HT-29 (cell line): ENCODE results near the gene TNFRSF1A. TPM values are rescaled to one million over a fixed set of nuclear protein-coding genes. Genes with fewer than 3 reads are reported as not detected.
"Not testable (repeated sequence)": the region's sequence is repeated elsewhere in the genome, so short reads cannot be mapped to it uniquely, and the experiment has no call there.

Source experiments
- DNase-seq: peaks from one replicate; pipeline ENCODE4 v3.0.0-alpha.2; 2015; ENCODE audit warnings: low spot score
- total RNA-seq: library from RNA; depleted of rRNA; stranded (reverse); fragments of >200 nt; shearing (Covaris generic); gene quantifications from 2 replicates; pipeline ENCODE4 v1.2.3, GENCODE V29; 2014

The TNFRSF1A gene
- total RNA-seq, 1 experiment from 2014 or later, result 94.5 TPM

GRCh38 chr12:6358881-6359280 lies 17.0 kb upstream of the TNFRSF1A start:
- no peak for DNase-seq

GRCh38 chr12:6356374-6356820 lies 14.5 kb upstream of the TNFRSF1A start:
- no peak for DNase-seq

- no peak for DNase-seq
Measured at GRCh38 chr12:6355491-6356373, 13.9 kb upstream of the TNFRSF1A start.

DNA sequence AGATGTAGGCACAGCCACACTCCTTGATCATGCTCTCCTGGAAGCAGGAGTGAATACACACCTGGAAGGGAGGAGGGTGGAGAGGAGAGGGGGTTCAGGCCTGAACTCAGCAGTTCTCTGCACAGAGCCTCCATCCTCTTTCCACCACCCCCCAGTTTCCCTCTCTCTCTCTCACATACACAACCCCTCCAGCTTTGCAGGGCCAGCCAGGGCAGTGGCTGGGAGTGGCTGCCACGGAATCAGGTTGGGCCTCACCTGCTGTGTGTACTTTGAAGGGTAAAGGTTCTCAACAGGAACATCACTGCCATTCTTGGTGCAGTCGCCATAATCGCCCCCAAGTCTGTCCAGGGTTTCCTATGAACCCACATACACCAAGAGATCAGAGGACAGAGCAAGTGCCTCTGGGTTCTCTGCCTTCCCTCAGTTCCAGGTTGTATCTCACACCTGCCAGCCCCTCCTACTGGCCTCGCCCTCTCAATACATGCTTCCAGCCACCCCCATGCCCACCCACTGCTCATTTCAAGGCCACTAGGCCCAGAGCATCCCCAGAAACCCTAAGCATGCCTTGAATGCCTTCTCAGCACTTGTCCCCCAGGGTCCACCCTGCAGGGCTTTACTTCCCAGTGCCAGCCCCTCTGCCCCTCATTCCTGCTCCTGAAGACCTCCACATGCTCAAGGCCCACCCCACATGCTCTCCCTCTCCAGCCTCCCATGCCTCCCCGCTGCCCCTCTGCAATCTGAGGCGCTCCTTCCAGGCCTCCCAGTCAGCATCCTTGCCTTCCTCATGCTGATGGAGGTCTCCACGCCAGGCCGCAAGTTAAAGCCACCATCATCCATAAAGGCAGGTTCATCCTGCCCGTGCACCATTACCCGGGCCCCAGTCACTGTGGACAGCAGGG lies 12.9 kb upstream of the TNFRSF1A start:
- no peak for DNase-seq

- DNase-seq, result no peak
Measured at GRCh38 chr12:6352193-6353173, 10.6 kb upstream of the TNFRSF1A start.

- no peak for DNase-seq
Measured at GRCh38 chr12:6351622-6352021, 9.7 kb upstream of the TNFRSF1A start.

- DNase-seq, result no peak
Measured at GRCh38 chr12:6347367-6348338, 5.8 kb upstream of the TNFRSF1A start.

DNA sequence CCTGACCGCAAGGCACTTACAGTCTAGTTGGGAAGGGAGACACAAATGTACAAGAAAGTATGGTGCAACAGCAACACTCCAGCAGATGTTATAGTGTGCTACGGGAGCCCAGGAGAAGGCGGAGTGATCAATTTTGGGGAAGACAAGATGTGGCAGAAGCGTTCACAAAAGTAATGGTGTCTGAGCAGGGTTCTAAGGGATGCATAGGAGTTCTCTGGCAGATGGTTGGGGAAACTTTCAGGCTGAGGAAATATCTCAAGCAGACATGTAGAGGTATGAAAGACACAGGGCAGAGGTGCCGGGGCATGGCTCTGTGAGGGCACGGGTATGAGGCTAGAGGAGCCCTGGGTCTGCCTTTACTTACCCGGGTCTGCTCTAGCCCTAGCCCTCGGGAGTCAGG lies 5.1 kb upstream of the TNFRSF1A start:
- no peak for DNase-seq

- no peak for DNase-seq
Measured at GRCh38 chr12:6346235-6346832, 4.5 kb upstream of the TNFRSF1A start.

DNA sequence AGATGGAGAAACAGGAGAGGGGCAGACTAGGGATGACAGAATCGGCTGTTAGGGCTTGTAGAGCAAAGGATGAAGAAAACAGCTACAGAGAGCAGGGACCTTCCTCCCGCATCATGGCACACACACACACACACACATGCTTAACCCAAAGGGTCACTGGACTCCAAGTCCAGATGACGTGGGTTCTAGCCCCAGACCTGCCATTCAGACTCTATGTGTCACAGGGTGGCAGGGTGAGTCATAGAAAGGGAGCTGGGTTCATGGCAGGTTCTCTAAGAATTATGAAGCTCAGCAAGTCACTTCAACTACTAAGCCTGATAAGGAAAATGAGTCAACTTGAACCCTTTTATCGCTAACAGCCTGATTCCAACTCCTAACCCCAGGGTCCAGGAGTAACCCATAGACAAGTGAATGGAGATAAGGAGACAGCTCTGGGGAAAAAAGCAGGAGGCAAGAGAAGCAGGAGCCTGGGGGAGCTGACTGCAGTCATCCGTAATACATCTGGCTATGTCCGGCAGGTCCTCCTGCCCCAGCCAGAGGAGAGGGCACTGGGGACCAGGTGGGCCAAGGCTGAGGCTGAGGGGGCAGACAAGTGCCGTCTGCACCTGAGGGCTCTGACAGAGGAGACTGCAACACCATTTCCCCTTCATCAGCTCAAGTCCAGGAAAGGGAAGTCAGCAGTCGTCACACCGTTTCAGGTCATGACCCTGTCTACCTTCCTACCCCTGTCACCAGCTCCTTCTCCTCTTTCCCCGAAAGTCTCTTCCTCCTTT lies 3.6 kb upstream of the TNFRSF1A start:
- no peak for DNase-seq

GRCh38 chr12:6344101-6344660 lies 2.3 kb upstream of the TNFRSF1A start:
- DNase-seq, result not testable (repeated sequence)

DNA sequence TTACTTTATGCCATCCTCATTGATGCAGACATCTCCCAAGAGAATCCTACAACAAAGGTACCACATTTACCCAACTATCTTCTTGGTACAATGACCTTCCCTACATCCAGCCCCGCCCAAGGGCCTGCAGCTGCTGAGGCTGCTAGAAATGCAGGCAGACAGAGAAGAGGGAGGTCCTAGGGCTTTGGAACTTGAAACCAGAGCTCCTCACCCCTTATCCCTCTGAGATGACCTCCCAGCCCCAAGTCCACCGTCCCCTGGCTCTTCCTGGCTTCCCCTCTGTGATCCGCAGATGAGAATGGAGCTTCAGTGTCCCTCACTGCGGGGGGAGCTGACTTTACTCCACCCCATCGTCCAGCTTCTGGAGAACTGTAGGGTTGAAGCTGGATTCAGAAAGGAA lies 1.6 kb upstream of the TNFRSF1A start:
- no peak for DNase-seq

- DNase-seq, result no peak
Measured at GRCh38 chr12:6342140-6342889, 439 bp upstream of the TNFRSF1A start.

DNA sequence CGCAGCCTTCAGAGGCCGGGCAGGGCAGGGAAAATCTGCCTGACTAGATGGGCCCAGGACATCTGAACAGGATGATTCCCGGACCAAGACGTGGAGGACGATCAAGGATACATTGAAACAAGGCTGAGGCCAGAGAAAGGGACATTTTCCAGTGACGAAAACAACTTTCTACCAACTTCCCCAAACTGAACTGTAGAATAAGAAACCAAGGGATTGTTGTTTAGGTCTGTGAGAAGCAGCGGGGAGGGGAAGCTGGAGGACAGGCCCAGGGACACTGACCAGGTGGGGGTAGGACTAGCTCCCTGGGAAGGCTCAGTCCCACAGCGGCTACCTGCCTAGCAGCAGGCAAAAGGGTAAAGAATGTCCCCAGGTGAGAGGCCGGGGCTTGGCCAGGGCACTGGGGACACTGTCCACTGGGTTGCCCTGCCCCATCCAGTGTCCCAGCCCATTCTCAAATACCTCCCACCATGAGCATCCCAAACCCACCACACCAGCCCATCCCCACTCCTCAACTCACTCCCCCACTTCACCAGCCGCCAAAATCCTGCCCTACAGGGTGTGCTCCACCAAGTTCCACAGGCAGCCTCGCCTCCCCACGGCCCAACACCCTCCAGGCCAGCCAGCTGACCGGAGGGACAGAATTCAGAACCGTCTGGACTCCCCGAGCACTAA lies 995 bp downstream of the TNFRSF1A start:
- DNase-seq, result peak; percentile 51

DNA sequence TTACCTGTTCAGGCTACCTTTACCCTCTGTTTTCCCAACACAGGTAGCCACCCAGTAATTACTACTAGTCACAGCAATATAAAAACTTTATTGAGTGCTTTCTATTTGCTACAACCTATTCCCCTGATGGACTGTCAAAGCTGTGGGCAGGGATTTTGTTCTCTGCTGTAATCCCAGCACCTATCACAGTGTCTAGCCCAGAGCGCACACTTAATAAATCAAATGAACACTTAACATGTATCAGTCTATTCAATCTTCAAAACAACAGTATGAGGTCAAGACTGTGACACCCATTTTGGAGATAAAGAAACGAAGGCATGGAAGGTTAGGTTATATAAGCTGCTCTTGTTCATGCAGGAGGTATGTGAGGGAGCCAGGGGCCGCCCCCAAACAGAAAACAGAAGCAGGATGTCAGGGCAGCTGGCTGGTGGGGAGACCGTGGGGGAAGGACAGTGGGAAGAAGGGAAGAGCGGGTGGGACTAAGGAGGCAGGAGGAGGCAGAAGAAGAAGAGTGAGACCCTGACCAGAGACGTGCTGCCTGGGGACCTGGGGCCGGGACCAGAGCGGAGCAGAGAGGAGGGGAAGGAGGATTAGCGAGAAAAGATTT lies 1.7 kb downstream of the TNFRSF1A start:
- DNase-seq, result peak; percentile 50

DNA sequence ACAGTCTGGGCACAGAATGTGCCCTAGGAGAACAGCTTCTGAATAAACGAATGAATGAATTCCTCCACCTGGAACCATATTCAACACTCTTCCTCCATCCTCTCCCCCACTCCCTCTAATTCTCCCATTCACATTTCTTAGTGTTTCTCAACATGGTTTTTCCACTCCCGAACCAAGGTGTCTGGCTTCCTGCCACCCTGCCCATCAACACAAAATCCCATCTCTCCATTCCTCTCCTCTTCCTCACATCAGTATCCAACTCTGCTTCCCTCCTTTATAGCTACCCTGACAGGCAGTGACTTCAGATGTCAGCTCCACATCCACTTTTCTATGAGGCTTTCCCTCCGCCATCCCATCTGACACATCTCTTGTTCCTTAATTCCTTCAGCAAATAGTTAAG lies 2.9 kb downstream of the TNFRSF1A start:
- no peak for DNase-seq

GRCh38 chr12:6338536-6338935 lies 3.3 kb downstream of the TNFRSF1A start:
- DNase-seq, result not testable (repeated sequence)
